Stimulated activated naive CD8-positive, alpha-beta T cell treated with anti-CD3 and anti-CD28 coated beads, Interleukin-15, amount 100 ng/mL, for 72 hours (primary cell): ENCODE measurements around the gene LSMEM2.
"Not testable (repeated sequence)": the region's sequence is repeated elsewhere in the genome, so short reads cannot be mapped to it uniquely, and the experiment has no call there.

ENCODE experiments used
- ATAC-seq: fragments of 150-1000 bp; cut with Tn5 transposase; 2 replicates; pipeline ENCODE4 v1.10.0; 2021; ENCODE audit warnings: mild to moderate bottlenecking, moderate library complexity
- DNase-seq, 2 donors: peaks; one replicate each; pipeline ENCODE4 v3.0.0; 2021 to 2022
- H3K27ac Mint-ChIP-seq, 2 donors: one replicate each; pipeline ENCODE4 v1.8.0; 2022; ENCODE audit warnings: mild to moderate bottlenecking in 2 of 2, mixed read lengths in 2 of 2, moderate library complexity in 2 of 2
- H3K27me3 Mint-ChIP-seq: one replicate; pipeline ENCODE4 v1.8.0; 2022; ENCODE audit warnings: mixed read lengths
- H3K4me1 Mint-ChIP-seq: one replicate; pipeline ENCODE4 v1.8.0; 2022; ENCODE audit warnings: mild to moderate bottlenecking, mixed read lengths
- H3K4me3 Mint-ChIP-seq, 2 donors: one replicate each; pipeline ENCODE4 v1.8.0; 2022; ENCODE audit warnings: mild to moderate bottlenecking in 2 of 2, mixed read lengths in 2 of 2, moderate library complexity in 1 of 2
- H3K9me3 Mint-ChIP-seq, 2 donors: one replicate each; pipeline ENCODE4 v1.8.0; 2022; ENCODE audit warnings: mixed read lengths in 2 of 2

Gene LSMEM2

GRCh38 chr3:50241713-50242380 lies 37.0 kb upstream of the LSMEM2 start:
- Mint-ChIP-seq H3K27ac (peak overlapping the region in 1 of 2 donors; percentile 78), H3K4me1 (peaks cover 91% of the 10 kb centered on the region), H3K27me3 (no peaks in the 10 kb centered on the region), H3K9me3 (no peaks in the 10 kb centered on the region), H3K4me3 (peak overlapping the region; percentile 79 to 85)
- DNase-seq (no peak), ATAC-seq (no peak)

DNA sequence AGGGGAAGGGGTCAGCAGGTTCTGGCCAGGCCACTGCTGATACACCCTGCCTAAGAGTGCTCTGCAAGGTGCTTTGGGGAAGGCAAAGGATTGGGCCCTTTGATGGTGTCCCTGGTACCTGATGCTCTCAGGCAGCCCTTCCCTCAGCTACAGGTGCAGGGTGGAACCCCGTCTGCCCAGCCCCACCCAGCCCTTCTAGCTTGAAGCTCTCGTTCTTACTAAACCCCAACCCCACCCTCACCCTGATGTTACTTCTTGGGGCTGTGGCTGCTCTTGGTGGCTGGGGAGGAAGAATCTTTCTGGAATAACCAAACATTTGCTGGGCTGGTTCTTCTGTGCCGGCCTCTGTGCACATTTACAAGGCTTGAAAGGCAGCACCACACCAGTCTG lies 36.5 kb upstream of the LSMEM2 start:
- ATAC-seq = no peak
- Mint-ChIP-seq H3K4me1 (peaks cover 96% of the 10 kb centered on the region), H3K9me3 (no peaks in the 10 kb centered on the region), H3K4me3 (peak overlapping the region; percentile 79 to 85), H3K27me3 (no peaks in the 10 kb centered on the region), H3K27ac (peak overlapping the region; percentile 77 to 93)
- no peak for DNase-seq

- Mint-ChIP-seq H3K27ac (peak overlapping the region; percentile 77 to 93), H3K4me1 (peaks cover 98% of the 10 kb centered on the region), H3K27me3 (no peaks in the 10 kb centered on the region), H3K4me3 (peak overlapping the region; percentile 79 to 85), H3K9me3 (no peaks in the 10 kb centered on the region)
- DNase-seq (peak in 1 of 2 donors; percentile 54), ATAC-seq (no peak)
Observed at GRCh38 chr3:50242851-50243542, 35.9 kb upstream of the LSMEM2 start.

GRCh38 chr3:50243543-50243895 lies 35.4 kb upstream of the LSMEM2 start:
- no peaks in the 10 kb centered on the region for H3K27me3 Mint-ChIP-seq
- DNase-seq (no peak), ATAC-seq (no peak)
- H3K4me1 Mint-ChIP-seq = peaks cover 97% of the 10 kb centered on the region
- H3K9me3 Mint-ChIP-seq = no peaks in the 10 kb centered on the region
- H3K27ac Mint-ChIP-seq = peak overlapping the region; percentile 75 to 95
- peak overlapping the region; percentile 42 to 71 for H3K4me3 Mint-ChIP-seq

DNA sequence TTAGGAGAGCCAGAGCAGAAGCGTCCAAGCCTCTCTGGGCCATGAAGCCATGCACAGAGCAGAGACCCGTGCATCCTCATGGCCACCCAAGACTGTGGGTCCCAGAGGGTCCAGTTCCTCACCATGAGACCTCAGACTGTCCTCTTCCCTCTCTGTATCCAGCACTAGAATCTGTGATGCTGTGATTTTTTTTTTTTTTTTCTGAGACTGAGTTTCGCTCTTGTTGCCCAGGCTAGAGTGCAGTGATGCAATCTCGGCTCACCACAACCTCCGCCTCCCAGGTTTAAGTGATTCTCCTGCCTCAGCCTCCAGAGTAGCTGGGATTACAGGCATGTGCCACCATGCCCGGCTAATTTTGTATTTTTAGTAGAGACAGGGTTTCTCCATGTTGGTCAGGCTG lies 34.1 kb upstream of the LSMEM2 start:
- Mint-ChIP-seq H3K27ac (peak overlapping the region; percentile 40 to 59), H3K4me1 (peaks cover 96% of the 10 kb centered on the region), H3K4me3 (peak overlapping the region; percentile 86 to 91)
- not testable (repeated sequence) for H3K27me3 Mint-ChIP-seq, ATAC-seq, H3K9me3 Mint-ChIP-seq, DNase-seq

DNA sequence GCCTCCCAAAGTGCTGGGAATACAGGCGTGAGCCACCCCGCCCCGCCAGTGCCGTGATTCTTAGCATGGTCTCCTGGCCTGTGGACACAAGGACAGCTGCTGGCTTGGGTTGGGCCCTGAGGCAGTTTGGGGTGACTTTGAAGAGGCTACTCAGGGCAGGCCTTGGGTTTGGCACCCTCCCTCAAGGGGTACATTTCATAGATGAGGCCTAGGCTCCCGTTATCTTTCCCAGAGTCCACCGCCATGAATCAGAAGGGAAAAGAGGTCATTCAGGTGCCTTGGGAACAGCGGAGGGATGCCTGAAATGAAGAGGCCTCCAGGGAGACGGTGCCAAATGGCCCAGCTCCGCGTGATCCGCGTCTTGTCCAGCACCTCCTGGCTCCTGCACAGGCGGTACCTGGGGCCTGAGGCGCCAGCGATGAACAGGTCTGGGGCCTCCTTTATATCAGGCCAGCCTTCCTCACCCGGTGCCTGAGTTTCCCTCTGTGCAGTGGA lies 33.6 kb upstream of the LSMEM2 start:
- no peaks in the 10 kb centered on the region for H3K27me3 Mint-ChIP-seq
- H3K9me3 Mint-ChIP-seq = no peaks in the 10 kb centered on the region
- peaks cover 96% of the 10 kb centered on the region for H3K4me1 Mint-ChIP-seq
- peak overlapping the region; percentile 24 to 76 for H3K27ac Mint-ChIP-seq
- DNase-seq (no peak), ATAC-seq (no peak)
- peak overlapping the region; percentile 86 to 91 for H3K4me3 Mint-ChIP-seq

- H3K9me3 Mint-ChIP-seq = no peaks in the 10 kb centered on the region
- ATAC-seq (peak; percentile 88), DNase-seq (peak; percentile 94 to 95)
- H3K27ac Mint-ChIP-seq = peak overlapping the region; percentile 83 to 85
- peak overlapping the region; percentile 86 to 91 for H3K4me3 Mint-ChIP-seq
- H3K27me3 Mint-ChIP-seq = no peaks in the 10 kb centered on the region
- peaks cover 96% of the 10 kb centered on the region for H3K4me1 Mint-ChIP-seq
Observed at GRCh38 chr3:50245831-50246516, 32.9 kb upstream of the LSMEM2 start.

DNA sequence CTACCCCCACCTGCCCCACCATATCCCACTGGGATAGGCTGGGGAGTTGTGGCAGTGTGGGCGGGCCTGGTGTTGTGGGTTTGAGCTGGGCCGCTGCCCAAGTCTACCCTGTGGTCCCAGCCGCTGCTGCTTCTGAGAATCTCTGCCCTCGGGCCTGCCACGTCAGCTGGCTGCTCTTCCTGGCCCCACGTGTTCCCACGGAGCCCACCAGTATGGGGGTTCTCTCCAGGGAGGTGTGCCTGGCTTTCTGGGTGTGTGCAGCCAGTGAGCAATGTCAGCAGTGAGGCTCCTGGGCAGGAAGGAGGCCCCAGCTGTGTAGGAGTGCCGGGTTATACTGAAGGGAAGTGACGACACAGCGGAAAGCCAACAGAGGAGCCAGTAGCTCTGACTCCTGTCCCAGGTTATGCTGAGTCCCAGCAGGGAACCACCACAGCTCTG lies 32.4 kb upstream of the LSMEM2 start:
- peak overlapping the region; percentile 86 to 91 for H3K4me3 Mint-ChIP-seq
- peak; percentile 90 for ATAC-seq
- peak overlapping the region; percentile 83 to 85 for H3K27ac Mint-ChIP-seq
- H3K9me3 Mint-ChIP-seq = no peaks in the 10 kb centered on the region
- peak; percentile 83 to 92 for DNase-seq
- peaks cover 96% of the 10 kb centered on the region for H3K4me1 Mint-ChIP-seq
- H3K27me3 Mint-ChIP-seq = no peaks in the 10 kb centered on the region

DNA sequence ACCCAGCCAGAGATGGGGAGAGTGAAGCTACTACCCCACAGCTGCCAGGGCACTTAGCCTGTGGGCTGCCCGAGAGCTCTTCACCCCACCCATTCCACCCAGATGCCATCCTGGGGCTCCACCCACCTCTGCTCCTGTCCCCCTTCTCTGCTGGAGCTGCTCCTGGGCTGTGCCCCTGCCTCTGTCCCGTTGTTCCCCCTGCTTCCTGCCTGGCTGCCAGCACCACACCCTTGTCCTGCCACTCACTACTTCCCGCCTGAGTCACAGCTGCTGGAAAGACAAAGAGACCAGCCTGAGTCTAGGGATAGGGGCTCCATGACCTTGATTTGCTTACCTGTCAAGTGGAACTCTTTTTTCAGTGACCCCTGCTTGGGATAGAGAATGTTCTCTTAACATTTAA lies 30.5 kb upstream of the LSMEM2 start:
- ATAC-seq = no peak
- peaks cover 82% of the 10 kb centered on the region for H3K4me1 Mint-ChIP-seq
- peak overlapping the region; percentile 36 to 61 for H3K4me3 Mint-ChIP-seq
- H3K27me3 Mint-ChIP-seq = no peaks in the 10 kb centered on the region
- DNase-seq = no peak
- H3K27ac Mint-ChIP-seq = peak overlapping the region; percentile 71 to 92
- no peaks in the 10 kb centered on the region for H3K9me3 Mint-ChIP-seq

- H3K27me3 Mint-ChIP-seq = no peaks in the 10 kb centered on the region
- peaks cover 76% of the 10 kb centered on the region for H3K4me1 Mint-ChIP-seq
- no peaks in the 10 kb centered on the region for H3K9me3 Mint-ChIP-seq
- ATAC-seq (no peak), DNase-seq (no peak)
- H3K4me3 Mint-ChIP-seq = no peak overlapping the region
- H3K27ac Mint-ChIP-seq = peak overlapping the region in 1 of 2 donors; percentile 82
Observed at GRCh38 chr3:50249457-50249856, 29.4 kb upstream of the LSMEM2 start.

- ATAC-seq (no peak), DNase-seq (no peak)
- H3K27ac Mint-ChIP-seq = no peak overlapping the region
- H3K4me3 Mint-ChIP-seq = no peak overlapping the region
- H3K9me3 Mint-ChIP-seq = no peaks in the 10 kb centered on the region
- peaks cover 65% of the 10 kb centered on the region for H3K4me1 Mint-ChIP-seq
- no peaks in the 10 kb centered on the region for H3K27me3 Mint-ChIP-seq
Observed at GRCh38 chr3:50250514-50250913, 28.4 kb upstream of the LSMEM2 start.

GRCh38 chr3:50251220-50251619 lies 27.7 kb upstream of the LSMEM2 start:
- no peak overlapping the region for H3K4me3 Mint-ChIP-seq

DNA sequence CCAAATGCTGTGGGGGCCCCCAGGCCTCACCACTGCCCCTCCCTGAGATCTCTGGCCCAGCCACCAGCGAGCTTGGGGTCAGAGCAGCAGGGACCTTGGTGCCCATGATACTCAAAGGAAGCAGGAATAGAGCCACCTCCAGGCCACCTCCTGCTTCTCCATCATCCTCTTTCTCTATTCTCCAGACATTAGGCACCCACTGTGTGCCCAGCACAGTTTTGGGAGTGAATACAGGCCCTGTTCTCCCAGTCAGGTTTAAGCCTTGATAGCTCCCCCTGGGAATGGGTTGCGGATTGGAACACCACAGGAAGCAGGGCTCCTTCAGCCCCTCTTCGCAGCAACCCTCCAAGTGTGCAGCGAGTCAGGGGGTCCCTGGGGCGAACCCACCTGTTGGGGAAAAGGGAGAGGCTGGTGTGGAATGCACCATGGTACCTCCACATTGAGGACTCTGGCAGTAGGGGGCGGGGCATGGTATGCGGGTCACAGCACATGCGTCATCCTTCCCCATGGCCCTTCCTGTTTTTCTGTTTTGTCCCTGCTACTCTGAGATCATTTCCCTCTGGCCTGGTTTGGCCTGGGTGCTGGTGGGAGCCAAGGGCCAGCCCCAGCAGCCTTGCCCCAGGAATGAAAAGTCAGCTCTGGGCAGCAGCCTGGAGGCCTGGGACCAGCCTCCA lies 24.2 kb upstream of the LSMEM2 start:
- no peak for ATAC-seq
- no peak for DNase-seq
- H3K4me1 Mint-ChIP-seq = peaks cover 48% of the 10 kb centered on the region
- H3K27ac Mint-ChIP-seq = no peak overlapping the region
- H3K4me3 Mint-ChIP-seq = no peak overlapping the region
- H3K27me3 Mint-ChIP-seq = no peaks in the 10 kb centered on the region
- H3K9me3 Mint-ChIP-seq = no peaks in the 10 kb centered on the region

More at GRCh38 chr3:50251220-50251619, 27.7 kb upstream of the LSMEM2 start:
- Mint-ChIP-seq H3K4me1 (peaks cover 58% of the 10 kb centered on the region), H3K9me3 (no peaks in the 10 kb centered on the region), H3K27me3 (no peaks in the 10 kb centered on the region), H3K27ac (peak overlapping the region in 1 of 2 donors; percentile 83)
- ATAC-seq = no peak
- DNase-seq = no peak

- no peak overlapping the region for H3K4me3 Mint-ChIP-seq
- DNase-seq = no peak
- ATAC-seq = no peak
- H3K27ac Mint-ChIP-seq = peak overlapping the region in 1 of 2 donors; percentile 63
- H3K9me3 Mint-ChIP-seq = no peaks in the 10 kb centered on the region
- no peaks in the 10 kb centered on the region for H3K27me3 Mint-ChIP-seq
- H3K4me1 Mint-ChIP-seq = peaks cover 46% of the 10 kb centered on the region
Observed at GRCh38 chr3:50255251-50255615, 23.7 kb upstream of the LSMEM2 start.
